Adipocyte (in vitro differentiated cells): ENCODE data around the gene SYNPO2.

Experiments used
- DNase-seq: peaks from one replicate; pipeline ENCODE4 v3.0.0-alpha.2; 2015; ENCODE audit warnings: low read depth
- H3K27me3 ChIP-seq: replicated peaks from 2 replicates; pipeline ENCODE4 v1.7.0; 2013; ENCODE audit warnings: mild to moderate bottlenecking, low read length, moderate library complexity; ENCODE audit not compliant: control insufficient read depth, insufficient read depth
- H3K36me3 ChIP-seq: 2 replicates; pipeline ENCODE4 v1.7.0; 2013; ENCODE audit warnings: low read length, mild to moderate bottlenecking, moderate library complexity; ENCODE audit not compliant: control insufficient read depth, insufficient read depth, severe bottlenecking
- H3K4me1 ChIP-seq: 2 replicates; pipeline ENCODE4 v1.7.0; 2013; ENCODE audit warnings: mild to moderate bottlenecking, low read length, moderate library complexity; ENCODE audit not compliant: control insufficient read depth, insufficient read depth
- H3K4me3 ChIP-seq: 2 replicates; pipeline ENCODE4 v1.7.0; 2013; ENCODE audit warnings: mild to moderate bottlenecking, low read length, moderate library complexity
- H3K9ac ChIP-seq: 2 replicates; pipeline ENCODE4 v1.7.0; 2013; ENCODE audit warnings: mild to moderate bottlenecking, low read length, moderate library complexity
- H3K9me3 ChIP-seq: 2 replicates; pipeline ENCODE4 v1.7.0; 2013; ENCODE audit warnings: mild to moderate bottlenecking, low read length, moderate library complexity; ENCODE audit not compliant: control insufficient read depth

The SYNPO2 gene

DNA sequence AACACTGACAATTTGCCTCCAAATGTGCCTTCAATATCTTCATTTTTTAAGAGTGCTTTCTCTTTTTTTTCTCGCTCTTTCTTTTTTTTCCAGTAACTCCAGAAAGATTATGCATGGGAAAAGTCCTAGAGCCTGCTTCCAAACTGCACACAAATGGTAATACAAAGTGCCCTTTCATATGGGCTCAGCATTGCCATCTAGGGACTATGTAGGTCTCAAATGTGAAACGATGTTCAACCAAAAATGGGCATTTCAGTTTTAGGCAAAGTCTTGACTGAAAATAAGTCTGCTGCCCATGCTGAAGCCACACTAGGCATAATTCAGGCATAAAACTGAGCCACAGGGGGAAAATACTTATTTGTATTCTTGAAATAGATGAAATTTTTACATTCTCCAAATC is 65.6 kb downstream of the SYNPO2 start:
- Histone ChIP-seq H3K9me3 (no peaks in the 10 kb centered on the region), H3K4me3 (no peak overlapping the region), H3K27me3 (no peaks in the 10 kb centered on the region), H3K36me3 (no peaks in the 10 kb centered on the region), H3K4me1 (no peaks in the 10 kb centered on the region), H3K9ac (no peak overlapping the region)
- DNase-seq, result peak; percentile 70

- H3K9ac ChIP-seq, result no peak overlapping the region
- peak; percentile 75 for DNase-seq
- no peaks in the 10 kb centered on the region for H3K27me3 ChIP-seq
- H3K36me3 ChIP-seq, result no peaks in the 10 kb centered on the region
- no peaks in the 10 kb centered on the region for H3K9me3 ChIP-seq
- no peak overlapping the region for H3K4me3 ChIP-seq
- no peaks in the 10 kb centered on the region for H3K4me1 ChIP-seq
Observed at GRCh38 chr4:118955515-118955914, 66.9 kb downstream of the SYNPO2 start.

DNA sequence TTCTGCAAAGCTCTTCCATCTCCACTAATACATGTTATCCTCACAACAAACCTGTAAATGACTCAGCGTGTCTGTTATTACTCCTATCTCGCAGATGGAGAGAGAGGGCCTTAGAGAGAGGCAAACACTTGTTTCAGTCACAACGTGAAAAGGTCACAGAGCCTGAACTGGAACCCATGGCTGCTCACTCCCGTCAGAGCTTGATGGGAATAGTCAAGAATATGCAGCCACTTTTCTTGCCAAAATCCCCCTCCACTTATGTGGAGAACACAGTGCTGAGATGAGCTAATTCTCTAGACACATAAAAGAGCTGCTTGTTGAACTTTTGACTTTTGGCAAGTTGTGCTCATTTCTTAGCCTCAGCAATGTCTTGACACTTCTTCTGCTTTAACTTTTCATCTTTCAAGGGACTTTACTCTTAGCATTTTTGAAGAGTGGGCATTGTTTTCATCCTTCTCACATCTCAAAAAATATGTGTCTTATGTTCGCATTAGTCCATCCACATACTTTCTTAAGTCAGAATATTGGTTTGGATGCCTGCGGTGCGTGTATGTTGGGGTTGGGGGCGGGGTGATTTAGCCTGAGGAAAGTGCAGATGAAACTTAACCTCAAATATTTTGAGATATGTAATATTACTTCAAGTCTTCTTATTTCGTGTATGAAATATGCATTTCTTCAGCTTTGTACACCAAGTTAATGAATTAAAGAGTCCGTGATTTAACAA is 69.2 kb downstream of the SYNPO2 start:
- no peak for DNase-seq
- H3K9ac ChIP-seq, result no peak overlapping the region
- no peaks in the 10 kb centered on the region for H3K36me3 ChIP-seq
- H3K4me1 ChIP-seq, result peaks cover 10% of the 10 kb centered on the region
- no peaks in the 10 kb centered on the region for H3K9me3 ChIP-seq
- H3K4me3 ChIP-seq, result no peak overlapping the region
- no peaks in the 10 kb centered on the region for H3K27me3 ChIP-seq

GRCh38 chr4:118962540-118962939 is 73.9 kb downstream of the SYNPO2 start:
- H3K9me3 ChIP-seq, result no peaks in the 10 kb centered on the region
- H3K27me3 ChIP-seq, result no peaks in the 10 kb centered on the region
- DNase-seq, result peak; percentile 17
- no peaks in the 10 kb centered on the region for H3K36me3 ChIP-seq
- H3K4me1 ChIP-seq, result peaks cover 25% of the 10 kb centered on the region
- no peak overlapping the region for H3K4me3 ChIP-seq
- H3K9ac ChIP-seq, result no peak overlapping the region

DNA sequence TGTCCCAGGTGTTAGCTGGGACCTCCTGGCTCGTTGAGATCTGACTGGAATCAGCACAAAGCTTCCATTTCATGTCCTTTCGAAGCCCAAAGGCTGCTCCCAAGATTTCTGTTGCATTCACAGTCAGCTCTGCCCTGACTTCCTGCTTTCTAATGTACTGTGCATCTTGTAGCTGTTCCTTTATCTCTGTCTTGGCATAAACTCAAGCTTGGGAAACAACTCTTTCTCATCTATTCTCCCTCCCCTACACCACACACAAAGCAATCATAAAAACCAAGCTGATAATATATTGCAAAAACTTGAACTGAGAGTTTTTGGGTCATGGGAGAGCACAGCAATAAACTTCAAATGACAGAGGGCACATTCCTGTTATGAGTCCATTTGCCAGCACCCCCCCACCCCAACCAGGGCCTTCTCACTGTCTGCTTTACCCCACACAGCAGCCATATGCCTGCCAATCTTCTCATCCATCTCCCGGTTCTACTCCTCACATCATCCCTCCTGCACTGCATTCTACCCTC is 76.3 kb downstream of the SYNPO2 start:
- peak; percentile 52 for DNase-seq
- Histone ChIP-seq H3K9ac (no peak overlapping the region), H3K4me1 (peaks cover 48% of the 10 kb centered on the region), H3K27me3 (no peaks in the 10 kb centered on the region), H3K36me3 (no peaks in the 10 kb centered on the region), H3K4me3 (no peak overlapping the region), H3K9me3 (no peaks in the 10 kb centered on the region)

DNA sequence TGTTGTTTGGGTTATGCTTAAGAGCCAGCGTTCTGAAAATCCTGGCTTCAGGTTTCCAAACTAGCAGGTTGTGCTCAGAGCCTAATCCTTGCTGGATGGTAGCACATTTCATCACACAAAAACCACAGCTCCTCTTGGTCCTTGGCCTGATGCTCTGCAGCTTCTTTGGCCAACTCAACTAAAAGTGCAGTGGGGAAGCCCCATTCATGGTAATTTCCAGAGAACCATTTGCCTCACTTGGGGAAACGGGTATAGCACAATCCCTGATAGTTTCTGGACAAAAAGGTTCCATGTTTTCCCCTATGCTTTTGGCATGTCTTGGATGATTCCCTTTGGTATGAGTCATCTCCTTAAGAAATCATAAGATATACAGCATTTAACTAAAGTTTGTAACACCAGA is 78.7 kb downstream of the SYNPO2 start:
- Histone ChIP-seq H3K36me3 (no peaks in the 10 kb centered on the region), H3K4me3 (peak overlapping the region; percentile 47), H3K9me3 (no peaks in the 10 kb centered on the region), H3K27me3 (no peaks in the 10 kb centered on the region), H3K9ac (peak overlapping the region; percentile 26), H3K4me1 (peaks cover 42% of the 10 kb centered on the region)
- DNase-seq, result peak; percentile 69

DNA sequence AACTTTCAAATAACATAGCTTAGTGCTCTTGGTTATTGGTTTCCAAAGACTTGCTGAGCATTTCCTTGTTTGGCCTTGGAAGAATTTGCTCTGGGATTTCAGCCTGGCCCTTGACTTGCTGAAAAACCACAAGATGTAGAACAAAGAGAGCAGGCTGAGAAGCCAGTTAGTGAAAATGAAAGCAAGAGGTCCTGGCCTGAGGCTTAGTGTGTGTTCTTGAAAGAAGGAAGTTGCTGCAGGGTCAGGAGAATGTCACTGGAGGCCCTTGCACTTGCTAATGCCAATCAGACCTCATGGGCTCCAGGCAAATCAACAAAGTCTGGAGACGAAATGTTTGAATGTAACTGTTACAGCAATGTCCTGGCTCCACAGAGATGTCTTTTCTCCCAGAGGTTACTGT is 79.4 kb downstream of the SYNPO2 start:
- H3K4me3 ChIP-seq, result peak overlapping the region; percentile 57

GRCh38 chr4:118968813-118969212 is 80.2 kb downstream of the SYNPO2 start:
- Histone ChIP-seq H3K9ac (peak overlapping the region; percentile 50), H3K27me3 (no peaks in the 10 kb centered on the region), H3K4me1 (peaks cover 38% of the 10 kb centered on the region), H3K36me3 (no peaks in the 10 kb centered on the region), H3K9me3 (no peaks in the 10 kb centered on the region), H3K4me3 (peak overlapping the region; percentile 57)
- peak; percentile 27 for DNase-seq

More for the DNA sequence above, 79.4 kb downstream of the SYNPO2 start:
- peak; percentile 94 for DNase-seq
- H3K9me3 ChIP-seq, result no peaks in the 10 kb centered on the region
- peaks cover 38% of the 10 kb centered on the region for H3K4me1 ChIP-seq
- peak overlapping the region; percentile 50 for H3K9ac ChIP-seq
- no peaks in the 10 kb centered on the region for H3K36me3 ChIP-seq
- H3K27me3 ChIP-seq, result no peaks in the 10 kb centered on the region

DNA sequence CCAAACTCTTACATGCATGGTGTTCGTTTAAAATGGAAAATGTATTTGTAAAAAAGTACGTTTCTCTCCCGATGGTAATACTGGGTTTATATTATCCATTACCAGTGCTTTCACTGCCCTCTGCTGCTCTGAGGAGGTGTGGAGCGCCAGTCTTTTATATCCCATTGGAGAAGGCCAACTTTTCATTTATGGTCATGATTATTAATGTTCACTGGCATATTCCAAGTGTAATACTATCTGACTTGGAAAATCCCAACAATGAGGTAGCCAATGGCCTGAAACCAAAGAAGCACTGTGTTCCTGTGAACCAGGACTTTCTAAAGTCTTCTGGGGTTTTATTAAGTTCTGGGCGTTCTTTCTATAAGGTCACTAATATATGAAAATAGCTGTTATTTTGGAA is 80.7 kb downstream of the SYNPO2 start:
- Histone ChIP-seq H3K9me3 (no peaks in the 10 kb centered on the region), H3K27me3 (no peaks in the 10 kb centered on the region), H3K4me3 (peak overlapping the region; percentile 57), H3K9ac (no peak overlapping the region), H3K4me1 (peaks cover 38% of the 10 kb centered on the region), H3K36me3 (no peaks in the 10 kb centered on the region)
- peak; percentile 86 for DNase-seq

GRCh38 chr4:118972167-118972566 is 83.5 kb downstream of the SYNPO2 start:
- Histone ChIP-seq H3K4me1 (peaks cover 42% of the 10 kb centered on the region), H3K9me3 (no peaks in the 10 kb centered on the region), H3K27me3 (no peaks in the 10 kb centered on the region), H3K9ac (no peak overlapping the region), H3K36me3 (no peaks in the 10 kb centered on the region), H3K4me3 (no peak overlapping the region)
- no peak for DNase-seq

DNA sequence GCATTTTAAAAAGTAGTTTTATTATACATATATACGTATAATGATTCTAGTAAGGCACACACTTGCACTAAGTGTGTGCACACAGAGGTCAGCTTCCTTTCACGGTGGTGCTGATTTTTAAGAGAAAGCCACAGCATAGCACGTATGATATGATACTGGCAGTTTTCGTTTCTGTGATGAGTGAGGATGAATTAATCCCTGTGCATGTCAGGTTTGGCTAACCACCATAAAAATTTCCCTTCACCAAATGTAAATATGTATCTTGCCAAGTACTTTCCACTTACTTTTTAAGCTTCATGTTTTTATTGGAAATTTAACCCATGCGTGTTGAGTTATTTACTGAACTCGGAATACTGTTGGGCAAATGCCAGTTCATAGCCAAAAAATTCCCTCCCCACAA is 84.6 kb downstream of the SYNPO2 start:
- H3K4me1 ChIP-seq, result peaks cover 31% of the 10 kb centered on the region
- DNase-seq, result no peak

DNA sequence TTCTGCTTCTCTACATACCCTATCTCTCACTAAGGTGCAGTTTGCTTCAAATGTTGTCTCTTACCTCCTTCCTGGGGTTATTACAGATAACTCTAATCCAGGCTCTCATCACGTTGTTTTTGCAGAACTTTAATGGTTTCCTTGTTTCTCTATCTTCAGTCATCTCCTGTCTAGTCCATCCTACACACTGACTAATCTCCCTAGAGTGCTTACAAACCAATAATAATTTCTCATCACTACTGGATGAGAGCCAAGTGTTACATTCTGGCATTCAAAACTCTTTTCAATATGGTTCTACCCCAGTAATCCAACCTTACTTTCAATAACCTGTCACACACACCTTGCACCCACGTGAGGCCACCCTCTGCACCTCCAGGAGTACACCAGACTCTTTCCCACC is 86.1 kb downstream of the SYNPO2 start:
- Histone ChIP-seq H3K36me3 (no peaks in the 10 kb centered on the region), H3K9ac (no peak overlapping the region), H3K9me3 (no peaks in the 10 kb centered on the region), H3K27me3 (no peaks in the 10 kb centered on the region), H3K4me3 (no peak overlapping the region), H3K4me1 (peaks cover 17% of the 10 kb centered on the region)
- DNase-seq, result no peak

More for the DNA sequence above, 84.6 kb downstream of the SYNPO2 start:
- Histone ChIP-seq H3K4me3 (no peak overlapping the region), H3K9me3 (no peaks in the 10 kb centered on the region), H3K9ac (no peak overlapping the region), H3K36me3 (no peaks in the 10 kb centered on the region), H3K27me3 (no peaks in the 10 kb centered on the region)
